ENCODE measurements around the gene UBXN7. TPM values are rescaled to one million over a fixed set of nuclear protein-coding genes. Genes with fewer than 3 reads are reported as not detected.

The UBXN7 gene
- total RNA-seq, 1 experiment from 2014 or later, result 19.0 TPM

Other genes starting within 250 kb of the UBXN7 start
- not detected in 2 replicates for gene ZDHHC19, start 221.0 kb downstream of the UBXN7 start, total RNA-seq (2014; rRNA removed; shearing (Covaris generic))
- gene SLC51A, start 215.9 kb downstream of the UBXN7 start, total RNA-seq (2014; rRNA removed; shearing (Covaris generic)), result not detected in 2 replicates
- 41.4 and 47.9 TPM in 2 replicates for gene PCYT1A, start 144.7 kb downstream of the UBXN7 start, total RNA-seq (2014; rRNA removed; shearing (Covaris generic))
- gene DYNLT2B, start 114.2 kb downstream of the UBXN7 start, total RNA-seq (2014; rRNA removed; shearing (Covaris generic)), result 6.6 and 8.8 TPM in 2 replicates
- gene TM4SF19, start 94.0 kb downstream of the UBXN7 start, total RNA-seq (2014; rRNA removed; shearing (Covaris generic)), result not detected in 2 replicates
- gene RNF168, start 71.3 kb upstream of the UBXN7 start, total RNA-seq (2014; rRNA removed; shearing (Covaris generic)), result 9.5 and 13.6 TPM in 2 replicates
- gene SMCO1, start 82.9 kb upstream of the UBXN7 start, total RNA-seq (2014; rRNA removed; shearing (Covaris generic)), result not detected in 2 replicates
- 0.49 and 2.9 TPM in 2 replicates for gene WDR53, start 136.1 kb upstream of the UBXN7 start, total RNA-seq (2014; rRNA removed; shearing (Covaris generic))
- gene FBXO45, start 136.2 kb upstream of the UBXN7 start, total RNA-seq (2014; rRNA removed; shearing (Covaris generic)), result 19.6 and 29.2 TPM in 2 replicates
- gene NRROS, start 207.3 kb upstream of the UBXN7 start, total RNA-seq (2014; rRNA removed; shearing (Covaris generic)), result 7.1 and 11.6 TPM in 2 replicates